Endodermal cell (in vitro differentiated cells): ENCODE results near the gene IL1R1. TPM values are rescaled to one million over a fixed set of nuclear protein-coding genes. Genes with fewer than 3 reads are reported as not detected.
A peak's percentile ranks its signal among the peaks of the same experiment; 100 is the strongest.

Source experiments
- DNase-seq: peaks from one replicate; pipeline ENCODE4 v3.0.0-alpha.2; 2017
- H3K27ac ChIP-seq: 2 replicates; pipeline ENCODE4 v1.5.1; 2013; ENCODE audit warnings: mild to moderate bottlenecking, low read depth, low read length, moderate library complexity
- H3K27me3 ChIP-seq: 2 replicates; pipeline ENCODE4 v1.6.1; 2013; ENCODE audit warnings: mild to moderate bottlenecking, low read length, moderate library complexity; ENCODE audit not compliant: insufficient read depth, control insufficient read depth, poor library complexity, severe bottlenecking
- H3K36me3 ChIP-seq: 2 replicates; pipeline ENCODE4 v1.7.0; 2013; ENCODE audit warnings: mild to moderate bottlenecking, low read length, moderate library complexity; ENCODE audit not compliant: control insufficient read depth, insufficient read depth
- H3K4me1 ChIP-seq: one replicate; pipeline ENCODE4 v1.7.0; 2013; ENCODE audit warnings: low read length; ENCODE audit not compliant: control insufficient read depth, insufficient read depth
- H3K4me3 ChIP-seq: 2 replicates; pipeline ENCODE4 v1.5.1; 2013; ENCODE audit warnings: mild to moderate bottlenecking, low read length, moderate library complexity
- H3K9ac ChIP-seq: 2 replicates; pipeline ENCODE4 v1.6.1; 2013; ENCODE audit warnings: mild to moderate bottlenecking, low read length, moderate library complexity; ENCODE audit not compliant: poor library complexity, severe bottlenecking; ENCODE audit errors: extremely low read depth
- H3K9me3 ChIP-seq: 2 replicates; pipeline ENCODE4 v1.6.1; 2013; ENCODE audit warnings: mild to moderate bottlenecking, low read length, moderate library complexity; ENCODE audit not compliant: control insufficient read depth
- H3K27ac Mint-ChIP-seq: 2 replicates; pipeline ENCODE4 v1.8.0; 2020; ENCODE audit warnings: mixed read lengths
- H3K27me3 Mint-ChIP-seq: 2 replicates; pipeline ENCODE4 v1.8.0; 2021; ENCODE audit warnings: mild to moderate bottlenecking, mixed read lengths; ENCODE audit not compliant: insufficient read depth
- H3K36me3 Mint-ChIP-seq: 2 replicates; pipeline ENCODE4 v1.8.0; 2020; ENCODE audit warnings: low read depth, mixed read lengths
- H3K4me1 Mint-ChIP-seq: 2 replicates; pipeline ENCODE4 v1.8.0; 2020; ENCODE audit warnings: mixed read lengths
- H3K4me3 Mint-ChIP-seq: 2 replicates; pipeline ENCODE4 v1.8.0; 2020; ENCODE audit warnings: mild to moderate bottlenecking, moderate library complexity, mixed read lengths
- H3K9me3 Mint-ChIP-seq: 2 replicates; pipeline ENCODE4 v1.8.0; 2020; ENCODE audit warnings: mild to moderate bottlenecking, mixed read lengths
- WGBS, 2 experiments: methylation state at CpG; one replicate each; pipeline versions ENCODE4 v1.1.5 to v1.1.7; 2013; ENCODE audit warnings: missing lambda C conversion rate in 2 of 2, mixed read lengths in 1 of 2; ENCODE audit not compliant: insufficient coverage in 1 of 2, insufficient read length in 1 of 2; 5-methylcytosine and 5-hydroxymethylcytosine counted together
- total RNA-seq, 2 donors: library from RNA; stranded (reverse); fragmentation: NEBNext Ultra II Directional in 1 of 2; extraction: Animal tissue kit (Norgen Biotek cat#: 25700) in 1 of 2; gene quantifications; 2 replicates in 1 of 2; 3 replicates in 1 of 2; pipeline ENCODE4 v1.2.1, GENCODE V29; 2021
- TF ChIP-seq, protein P1 (sequence below): fragments of 200-600 bp; sonication (generic); conservative IDR thresholded peaks from 2 replicates; pipeline ENCODE4 v1.5.0; 2021; ENCODE audit warnings: antibody characterized with exemption, mild to moderate bottlenecking

Gene IL1R1
- total RNA-seq, 2 donors from 2014 or later = 3.0 to 4.1 TPM

DNA sequence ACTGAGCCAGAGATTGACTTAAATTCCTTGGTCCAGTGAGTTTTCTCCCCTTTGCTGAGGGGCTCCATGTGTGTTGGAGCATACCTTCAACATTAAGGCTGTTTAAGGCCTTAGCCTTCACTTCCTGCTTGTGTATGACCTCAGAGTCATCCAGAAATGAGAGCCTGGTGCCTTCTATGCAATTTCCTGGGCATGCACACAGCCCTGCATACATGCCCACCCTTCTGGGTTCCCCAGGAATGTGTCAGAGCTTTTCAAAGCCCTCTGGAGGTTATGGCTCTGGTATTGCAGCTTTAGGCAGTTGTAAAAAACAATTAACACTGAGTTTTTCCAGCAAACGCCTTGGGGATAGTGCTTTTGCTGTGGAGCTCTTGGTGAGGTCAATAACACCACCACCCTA, 16.7 kb downstream of the IL1R1 start:
- 76% methylated on average over 1 of the region's 1 CpG; no CpG with 5 or more reads in 1 of the 2 experiments for WGBS, 2 experiments

DNA sequence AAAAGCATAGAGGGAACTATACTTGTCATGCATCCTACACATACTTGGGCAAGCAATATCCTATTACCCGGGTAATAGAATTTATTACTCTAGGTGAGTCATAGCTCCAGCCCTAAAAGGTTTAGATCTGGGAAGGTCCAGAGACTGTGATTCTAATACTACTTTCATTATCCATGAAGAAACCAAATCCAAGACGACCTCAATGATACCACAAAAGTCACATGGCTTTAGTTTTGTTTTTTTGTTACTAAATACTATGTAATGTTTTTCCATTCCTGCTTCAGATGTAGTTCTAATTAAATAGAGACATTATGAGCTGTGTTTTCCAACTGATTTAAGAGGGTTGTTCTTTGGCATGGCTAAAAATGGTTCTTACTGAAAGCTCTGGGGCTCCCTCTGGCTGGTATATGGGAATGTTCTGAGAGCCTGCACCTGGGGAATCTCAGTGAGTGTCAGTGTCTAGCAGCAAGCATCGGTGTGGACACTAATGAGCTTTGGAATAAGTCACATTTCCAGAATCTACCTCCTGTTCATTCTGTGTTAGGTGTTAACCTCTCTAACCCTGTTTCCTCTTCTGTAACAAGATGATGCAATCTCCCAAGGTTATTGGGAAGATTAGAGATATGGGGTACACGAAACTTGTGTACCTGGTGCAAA, 23.8 kb downstream of the IL1R1 start:
- Mint-ChIP-seq H3K4me1 (no peaks in the 10 kb centered on the region), H3K27ac (no peak overlapping the region), H3K27me3 (no peaks in the 10 kb centered on the region), H3K4me3 (no peak overlapping the region), H3K36me3 (no peaks in the 10 kb centered on the region), H3K9me3 (no peaks in the 10 kb centered on the region)
- DNase-seq = no peak
- TF ChIP-seq, protein P1, sequence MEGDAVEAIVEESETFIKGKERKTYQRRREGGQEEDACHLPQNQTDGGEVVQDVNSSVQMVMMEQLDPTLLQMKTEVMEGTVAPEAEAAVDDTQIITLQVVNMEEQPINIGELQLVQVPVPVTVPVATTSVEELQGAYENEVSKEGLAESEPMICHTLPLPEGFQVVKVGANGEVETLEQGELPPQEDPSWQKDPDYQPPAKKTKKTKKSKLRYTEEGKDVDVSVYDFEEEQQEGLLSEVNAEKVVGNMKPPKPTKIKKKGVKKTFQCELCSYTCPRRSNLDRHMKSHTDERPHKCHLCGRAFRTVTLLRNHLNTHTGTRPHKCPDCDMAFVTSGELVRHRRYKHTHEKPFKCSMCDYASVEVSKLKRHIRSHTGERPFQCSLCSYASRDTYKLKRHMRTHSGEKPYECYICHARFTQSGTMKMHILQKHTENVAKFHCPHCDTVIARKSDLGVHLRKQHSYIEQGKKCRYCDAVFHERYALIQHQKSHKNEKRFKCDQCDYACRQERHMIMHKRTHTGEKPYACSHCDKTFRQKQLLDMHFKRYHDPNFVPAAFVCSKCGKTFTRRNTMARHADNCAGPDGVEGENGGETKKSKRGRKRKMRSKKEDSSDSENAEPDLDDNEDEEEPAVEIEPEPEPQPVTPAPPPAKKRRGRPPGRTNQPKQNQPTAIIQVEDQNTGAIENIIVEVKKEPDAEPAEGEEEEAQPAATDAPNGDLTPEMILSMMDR = peak; percentile 73
- Histone ChIP-seq H3K36me3 (no peaks in the 10 kb centered on the region), H3K9ac (no peak overlapping the region), H3K27me3 (no peaks in the 10 kb centered on the region), H3K9me3 (no peaks in the 10 kb centered on the region), H3K4me1 (no peaks in the 10 kb centered on the region), H3K4me3 (no peak overlapping the region), H3K27ac (no peak overlapping the region)
- WGBS, 2 experiments = 33 to 90% methylated on average over 1 to 4 of the region's 4 CpGs

More for the DNA sequence above, 16.7 kb downstream of the IL1R1 start:
- Histone ChIP-seq H3K27me3 (no peaks in the 10 kb centered on the region), H3K27ac (no peak overlapping the region), H3K9ac (no peak overlapping the region), H3K4me1 (no peaks in the 10 kb centered on the region), H3K36me3 (no peaks in the 10 kb centered on the region), H3K9me3 (no peaks in the 10 kb centered on the region), H3K4me3 (no peak overlapping the region)
- H3K4me3 Mint-ChIP-seq = no peak overlapping the region
- no peak overlapping the region for H3K27ac Mint-ChIP-seq
- H3K9me3 Mint-ChIP-seq = no peaks in the 10 kb centered on the region
- no peaks in the 10 kb centered on the region for H3K27me3 Mint-ChIP-seq
- H3K36me3 Mint-ChIP-seq = no peaks in the 10 kb centered on the region
- no peaks in the 10 kb centered on the region for H3K4me1 Mint-ChIP-seq
- DNase-seq = no peak
- TF ChIP-seq, protein P1 = peak; percentile 35

DNA sequence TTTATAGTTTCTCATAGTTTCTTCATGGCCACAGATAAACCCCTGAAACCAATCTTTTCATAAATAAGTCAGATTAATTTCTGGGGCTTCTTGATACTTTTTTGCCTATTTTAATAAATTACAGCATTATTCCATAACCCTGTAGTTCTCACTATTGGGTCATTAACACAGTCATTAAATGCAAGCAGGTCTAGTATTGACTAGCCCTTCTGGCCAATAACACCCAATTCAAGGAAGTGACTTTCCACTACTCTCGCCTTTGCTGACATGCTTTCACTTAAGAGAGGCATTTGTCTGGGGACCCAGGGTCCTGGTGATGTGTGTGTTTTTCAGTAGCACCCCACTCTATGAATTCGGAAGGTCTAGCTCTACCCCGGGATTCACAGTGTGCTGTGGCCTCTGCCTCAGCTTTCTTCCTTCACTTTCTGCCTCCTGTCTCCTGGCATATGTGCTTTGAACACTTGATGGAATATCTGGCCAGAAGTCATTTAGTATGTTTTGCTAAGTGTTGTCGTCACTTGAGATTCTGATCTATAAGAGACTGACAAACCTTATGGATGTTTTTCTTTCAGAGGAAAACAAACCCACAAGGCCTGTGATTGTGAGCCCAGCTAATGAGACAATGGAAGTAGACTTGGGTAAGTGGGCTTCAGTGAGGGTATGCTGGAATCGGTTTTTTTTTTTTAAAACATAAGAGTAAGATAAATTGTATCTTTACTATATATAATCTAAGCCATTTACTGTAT, 25.7 kb downstream of the IL1R1 start:
- Histone ChIP-seq H3K9me3 (no peaks in the 10 kb centered on the region), H3K9ac (no peak overlapping the region), H3K4me3 (no peak overlapping the region), H3K27me3 (no peaks in the 10 kb centered on the region), H3K4me1 (no peaks in the 10 kb centered on the region), H3K36me3 (no peaks in the 10 kb centered on the region), H3K27ac (no peak overlapping the region)
- Mint-ChIP-seq H3K4me1 (no peaks in the 10 kb centered on the region), H3K4me3 (no peak overlapping the region), H3K9me3 (no peaks in the 10 kb centered on the region), H3K36me3 (no peaks in the 10 kb centered on the region), H3K27me3 (no peaks in the 10 kb centered on the region), H3K27ac (no peak overlapping the region)
- DNase-seq = no peak
- WGBS, 2 experiments = 94 to 100% methylated on average over 4 of the region's 5 CpGs
- TF ChIP-seq, protein P1 = no peak
